T-helper 2 cell (primary cell): Measurements from ENCODE around the gene SLC38A11.
"Not testable (repeated sequence)": the region's sequence is repeated elsewhere in the genome, so short reads cannot be mapped to it uniquely, and the experiment has no call there.

Experiments
- DNase-seq, 5 experiments: peaks; one replicate each; pipeline versions ENCODE4 v3.0.0 to v3.0.0-alpha.2; 2012 to 2022
- total RNA-seq, 2 donors: gene quantifications; one replicate each; lab custom pipeline; 2026; lab: John Stamatoyannopoulos, UW

Gene SLC38A11
- total RNA-seq, result 0 reads per million in 2 donors

GRCh38 chr2:164954954-164955701, at the start of gene SLC38A11:
Gene SLC38A11 (minus strand): TSS chr2:164955525. CDS start chr2:164955247, 278 bp downstream.
- DNase-seq, result no peak

- DNase-seq, result no peak
These were observed 48.3 kb upstream of the SLC38A11 start for GRCh38 chr2:165003443-165004130.

GRCh38 chr2:165002638-165003037, 47.3 kb upstream of the SLC38A11 start:
- no peak for DNase-seq

- DNase-seq, result not testable (repeated sequence)
These were observed 39.5 kb upstream of the SLC38A11 start for GRCh38 chr2:164994664-164995299.

- DNase-seq, result peak in 1 of 5 experiments; percentile 13
These were observed 38.1 kb upstream of the SLC38A11 start for GRCh38 chr2:164993287-164994016.

- DNase-seq, result peak in 2 of 5 experiments; percentile 4 to 61
These were observed 37.5 kb upstream of the SLC38A11 start for GRCh38 chr2:164992818-164993217.

- not testable (repeated sequence) for DNase-seq
These were observed 36.7 kb upstream of the SLC38A11 start for GRCh38 chr2:164992093-164992454.

GRCh38 chr2:164991361-164992092, 36.2 kb upstream of the SLC38A11 start:
- DNase-seq, result peak in 1 of 5 experiments; percentile 34

GRCh38 chr2:164990953-164991352, 35.6 kb upstream of the SLC38A11 start:
- DNase-seq, result not testable (repeated sequence)

GRCh38 chr2:164988805-164989204, 33.5 kb upstream of the SLC38A11 start:
- peak in 1 of 5 experiments; percentile 32 for DNase-seq

- DNase-seq, result not testable (repeated sequence)
These were observed 30.7 kb upstream of the SLC38A11 start for GRCh38 chr2:164986027-164986426.

- DNase-seq, result no peak
These were observed 29.1 kb upstream of the SLC38A11 start for GRCh38 chr2:164984428-164984827.

- DNase-seq, result no peak
These were observed 26.1 kb upstream of the SLC38A11 start for GRCh38 chr2:164981217-164981990.

- not testable (repeated sequence) for DNase-seq
These were observed 25.4 kb upstream of the SLC38A11 start for GRCh38 chr2:164980688-164981087.

- DNase-seq, result no peak
These were observed 23.8 kb upstream of the SLC38A11 start for GRCh38 chr2:164979113-164979512.

GRCh38 chr2:164976875-164977470, 21.6 kb upstream of the SLC38A11 start:
- not testable (repeated sequence) for DNase-seq

GRCh38 chr2:164976301-164976700, 21.0 kb upstream of the SLC38A11 start:
- DNase-seq, result no peak

- no peak for DNase-seq
These were observed 20.6 kb upstream of the SLC38A11 start for GRCh38 chr2:164975891-164976290.

- no peak for DNase-seq
These were observed 18.9 kb upstream of the SLC38A11 start for GRCh38 chr2:164974221-164974620.

GRCh38 chr2:164972216-164972615, 16.9 kb upstream of the SLC38A11 start:
- no peak for DNase-seq
